ENCODE measurements around the gene PRDM9. TPM values are rescaled to one million over a fixed set of nuclear protein-coding genes. Genes with fewer than 3 reads are reported as not detected.
"Not testable (repeated sequence)": the region's sequence is repeated elsewhere in the genome, so short reads cannot be mapped to it uniquely, and the experiment has no call there.

Gene PRDM9
- total RNA-seq, 1 experiment from 2014 or later: not detected

- Histone ChIP-seq H3K27ac (ENCODE audit: low read length) (no peak overlapping the region), H3K9me3 (ENCODE audit: control insufficient read depth, insufficient read depth, low read depth, low read length) (no peaks in the 10 kb centered on the region), H3K27me3 (ENCODE audit: control insufficient read depth, insufficient read depth, low read length) (no peaks in the 10 kb centered on the region), H3K36me3 (ENCODE audit: control insufficient read depth, insufficient read depth, low read length) (no peaks in the 10 kb centered on the region), H3K4me1 (ENCODE audit: control insufficient read depth, insufficient read depth, low read length) (no peaks in the 10 kb centered on the region), H3K4me3 (ENCODE audit: low read depth in 2 of 2, low read length in 2 of 2) (no peak overlapping the region)
- intact Hi-C loops (cut with micrococcal nuclease; ENCODE audit: unreplicated experiment): no loop called here
- POLR2A ChIA-PET: no interaction called here
- ATAC-seq (no peak), DNase-seq (ENCODE audit: low read depth, low spot score) (no peak)
- TF ChIP-seq CTCF (IDR thresholded peaks at IDR 0.05) (no peak), POLR2AphosphoS5 (IDR thresholded peaks at IDR 0.05; ENCODE audit: low read depth, low read length) (no peak), REST (IDR thresholded peaks at IDR 0.05; ENCODE audit: insufficient read depth in 1 of 2, low read depth in 2 of 2, low read length in 1 of 2) (no peak), SIN3A (IDR thresholded peaks at IDR 0.05; ENCODE audit: borderline replicate concordance, insufficient read depth, low read depth, low read length) (no peak), TCF7L2 (IDR thresholded peaks at IDR 0.05; ENCODE audit: low read depth, low read length) (no peak)
- in situ Hi-C loops (cut with HindIII; ENCODE audit: low pct_unique_long_range_greater_than_20kb, low sequenced_read_pairs): no loop called here
- no TSS peak for BruUV-seq (replicated peaks)
- CTCF ChIA-PET: no interaction called here
Observed at GRCh38 chr5:23523998-23524397, 16.6 kb downstream of the PRDM9 start.

GRCh38 chr5:23525751-23526150 lies 18.3 kb downstream of the PRDM9 start:
- Histone ChIP-seq H3K27ac (ENCODE audit: low read length) (no peak overlapping the region), H3K9me3 (ENCODE audit: control insufficient read depth, insufficient read depth, low read depth, low read length) (no peaks in the 10 kb centered on the region), H3K4me1 (ENCODE audit: control insufficient read depth, insufficient read depth, low read length) (no peaks in the 10 kb centered on the region), H3K4me3 (ENCODE audit: low read depth in 2 of 2, low read length in 2 of 2) (no peak overlapping the region), H3K36me3 (ENCODE audit: control insufficient read depth, insufficient read depth, low read length) (no peaks in the 10 kb centered on the region), H3K27me3 (ENCODE audit: control insufficient read depth, insufficient read depth, low read length) (no peaks in the 10 kb centered on the region)
- intact Hi-C loops (cut with micrococcal nuclease; ENCODE audit: unreplicated experiment): no loop called here
- in situ Hi-C loops (cut with HindIII; ENCODE audit: low pct_unique_long_range_greater_than_20kb, low sequenced_read_pairs): no loop called here
- DNase-seq (ENCODE audit: low read depth, low spot score) (no peak), ATAC-seq (no peak)
- no peak for TF ChIP-seq POLR2AphosphoS5 (IDR thresholded peaks at IDR 0.05; ENCODE audit: low read depth, low read length)
- TF ChIP-seq REST (IDR thresholded peaks at IDR 0.05; ENCODE audit: insufficient read depth in 1 of 2, low read depth in 2 of 2, low read length in 1 of 2): no peak
- TF ChIP-seq SIN3A (IDR thresholded peaks at IDR 0.05; ENCODE audit: borderline replicate concordance, insufficient read depth, low read depth, low read length): no peak
- ChIA-PET POLR2A (no interaction called here), CTCF (no interaction called here)
- no TSS peak for BruUV-seq (replicated peaks)

GRCh38 chr5:23526616-23527015 lies 19.2 kb downstream of the PRDM9 start:
- not testable (repeated sequence) for BruUV-seq (replicated peaks); DNase-seq (ENCODE audit: low read depth, low spot score)

GRCh38 chr5:23527216-23527920 lies 20.0 kb downstream of the PRDM9 start:
- not testable (repeated sequence) for ATAC-seq

More at GRCh38 chr5:23526616-23527015, 19.2 kb downstream of the PRDM9 start:
- H3K27ac ChIP-seq (ENCODE audit: low read length); H3K9me3 ChIP-seq (ENCODE audit: control insufficient read depth, insufficient read depth, low read depth, low read length); intact Hi-C loops (cut with micrococcal nuclease; ENCODE audit: unreplicated experiment); in situ Hi-C loops (cut with HindIII; ENCODE audit: low pct_unique_long_range_greater_than_20kb, low sequenced_read_pairs); H3K27me3 ChIP-seq (ENCODE audit: control insufficient read depth, insufficient read depth, low read length); H3K4me3 ChIP-seq (ENCODE audit: low read depth in 2 of 2, low read length in 2 of 2); ATAC-seq; CTCF ChIA-PET; H3K4me1 ChIP-seq (ENCODE audit: control insufficient read depth, insufficient read depth, low read length); POLR2A ChIA-PET; H3K36me3 ChIP-seq (ENCODE audit: control insufficient read depth, insufficient read depth, low read length): not testable (repeated sequence)

More at GRCh38 chr5:23527216-23527920, 20.0 kb downstream of the PRDM9 start:
- intact Hi-C loops (cut with micrococcal nuclease; ENCODE audit: unreplicated experiment); H3K27ac ChIP-seq (ENCODE audit: low read length); BruUV-seq (replicated peaks); POLR2A ChIA-PET; H3K4me1 ChIP-seq (ENCODE audit: control insufficient read depth, insufficient read depth, low read length); H3K9me3 ChIP-seq (ENCODE audit: control insufficient read depth, insufficient read depth, low read depth, low read length); H3K36me3 ChIP-seq (ENCODE audit: control insufficient read depth, insufficient read depth, low read length); CTCF ChIA-PET; H3K4me3 ChIP-seq (ENCODE audit: low read depth in 2 of 2, low read length in 2 of 2); DNase-seq (ENCODE audit: low read depth, low spot score); H3K27me3 ChIP-seq (ENCODE audit: control insufficient read depth, insufficient read depth, low read length); in situ Hi-C loops (cut with HindIII; ENCODE audit: low pct_unique_long_range_greater_than_20kb, low sequenced_read_pairs): not testable (repeated sequence)
